GM19193 (cell line): ENCODE results near the gene DNAH6.

ENCODE experiments used
- POLR2A ChIP-seq: IDR thresholded peaks from 4 replicates; pipeline ENCODE4 v1.6.1; 2011; ENCODE audit not compliant: insufficient read depth, insufficient read length; ENCODE audit errors: extremely low read depth

DNAH6 gene

DNA sequence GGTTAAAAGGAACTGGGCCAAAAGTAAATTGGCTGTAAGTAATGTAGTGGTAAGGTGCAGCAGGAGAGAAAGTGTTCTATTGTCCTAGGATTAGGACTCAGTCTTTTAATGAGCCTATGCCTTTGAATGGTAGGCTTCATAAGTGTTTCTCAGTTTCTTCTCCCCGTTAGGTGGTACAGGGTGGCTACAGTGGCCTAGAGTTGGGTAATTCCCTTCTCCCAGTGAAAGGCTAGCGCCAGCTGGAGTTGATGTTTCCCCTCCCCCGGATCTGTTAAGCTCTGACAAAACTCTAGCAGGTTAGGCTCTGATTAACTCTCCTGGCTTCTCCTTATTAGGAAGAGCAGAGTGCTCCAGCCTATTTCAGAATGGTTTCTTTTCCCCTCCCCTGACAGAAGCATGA is 127.7 kb downstream of the DNAH6 start:
- no peak for TF ChIP-seq POLR2A

- TF ChIP-seq POLR2A: no peak
Measured at GRCh38 chr2:84646514-84646913, 130.2 kb downstream of the DNAH6 start.

- TF ChIP-seq POLR2A: no peak
Measured at GRCh38 chr2:84647267-84647666, 131.0 kb downstream of the DNAH6 start.

DNA sequence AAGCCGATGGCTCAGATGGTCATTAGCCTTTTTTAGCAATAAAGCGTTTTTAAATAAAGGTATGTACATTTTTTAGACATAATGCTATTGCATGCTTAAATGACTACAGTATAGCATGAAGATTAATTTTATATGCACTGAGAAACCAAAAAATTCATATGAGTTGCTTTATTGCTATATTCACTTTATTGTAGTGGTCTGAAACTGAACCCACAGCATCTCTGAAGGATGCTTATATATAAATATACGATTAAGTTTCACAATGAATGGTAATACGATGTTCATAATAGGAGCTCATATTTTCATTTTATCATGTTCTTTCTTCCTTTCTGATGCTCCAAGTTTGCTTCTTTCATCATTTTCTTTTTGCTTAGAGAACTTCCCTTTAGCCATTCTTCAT is 132.8 kb downstream of the DNAH6 start:
- TF ChIP-seq POLR2A: no peak

- no peak for TF ChIP-seq POLR2A
Measured at GRCh38 chr2:84649487-84650142, 133.3 kb downstream of the DNAH6 start.

- TF ChIP-seq POLR2A: no peak
Measured at GRCh38 chr2:84652431-84652830, 136.1 kb downstream of the DNAH6 start.

- no peak for TF ChIP-seq POLR2A
Measured at GRCh38 chr2:84653302-84653701, 137.0 kb downstream of the DNAH6 start.

- TF ChIP-seq POLR2A: no peak
Measured at GRCh38 chr2:84654414-84654813, 138.1 kb downstream of the DNAH6 start.

DNA sequence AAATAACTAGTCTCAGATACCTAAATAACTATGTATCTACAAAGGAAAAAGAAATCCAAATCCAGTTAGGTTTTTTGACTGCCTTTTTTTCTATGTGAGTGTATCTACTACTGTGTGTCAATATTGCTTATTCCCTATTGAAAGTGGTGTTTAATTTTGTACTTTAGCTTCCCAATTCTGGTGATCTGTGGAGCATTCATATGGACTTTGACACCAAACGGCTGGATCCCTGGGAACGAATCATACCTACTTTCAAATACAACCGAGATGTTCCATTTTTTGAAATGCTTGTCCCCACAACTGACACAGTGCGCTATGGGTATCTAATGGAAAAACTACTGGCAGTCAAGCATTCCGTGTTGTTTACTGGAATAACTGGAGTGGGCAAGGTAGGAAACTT is 152.8 kb downstream of the DNAH6 start:
- no peak for TF ChIP-seq POLR2A

DNA sequence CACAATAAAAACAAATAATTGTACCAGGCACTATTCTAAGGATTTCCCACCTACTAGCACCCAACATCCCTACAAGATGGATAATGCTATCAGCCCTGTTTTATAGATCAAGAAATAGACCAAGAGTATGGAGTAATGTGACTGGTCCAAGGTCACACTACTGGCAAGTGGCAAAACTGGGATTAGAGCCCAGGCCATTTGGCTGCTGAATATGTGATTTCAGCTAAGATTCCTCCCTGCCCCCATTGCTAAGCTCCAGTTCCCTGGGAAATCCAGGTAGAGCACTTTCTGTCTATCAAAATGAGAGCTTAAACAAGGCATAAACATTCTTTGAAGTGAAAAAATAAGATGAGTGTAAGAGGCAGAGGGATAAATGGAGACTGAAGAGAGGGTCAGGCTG is 157.8 kb downstream of the DNAH6 start:
- TF ChIP-seq POLR2A: no peak

- no peak for TF ChIP-seq POLR2A
Measured at GRCh38 chr2:84674586-84674985, 158.3 kb downstream of the DNAH6 start.

- TF ChIP-seq POLR2A: no peak
Measured at GRCh38 chr2:84676295-84676694, 160.0 kb downstream of the DNAH6 start.

DNA sequence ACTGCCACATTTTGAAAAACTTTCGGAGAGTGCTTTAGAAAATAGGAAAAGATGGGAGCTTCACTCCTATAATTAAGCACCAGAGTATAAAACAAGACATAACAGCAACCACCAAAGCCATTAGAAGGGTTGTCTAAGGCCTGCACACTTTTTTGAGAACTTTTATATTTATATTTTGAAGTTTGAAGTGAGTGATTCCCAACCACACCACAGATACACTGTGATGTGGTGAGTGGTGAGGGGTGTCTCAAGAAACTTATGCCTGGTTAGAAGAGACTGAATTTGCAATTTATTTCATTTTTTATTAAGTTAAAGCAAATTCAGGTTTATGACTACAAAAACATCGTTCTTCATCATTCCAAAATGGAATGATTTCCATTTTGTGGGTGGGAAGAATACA is 161.9 kb downstream of the DNAH6 start:
- no peak for TF ChIP-seq POLR2A

- no peak for TF ChIP-seq POLR2A
Measured at GRCh38 chr2:84686783-84687476, 170.6 kb downstream of the DNAH6 start.

GRCh38 chr2:84687498-84688149 is 171.3 kb downstream of the DNAH6 start:
- TF ChIP-seq POLR2A: no peak

GRCh38 chr2:84690225-84690624 is 173.9 kb downstream of the DNAH6 start:
- no peak for TF ChIP-seq POLR2A
